Smooth muscle cell (in vitro differentiated cells): ENCODE results near the gene ATP6V0E1. TPM values are rescaled to one million over a fixed set of nuclear protein-coding genes. Genes with fewer than 3 reads are reported as not detected.

Source experiments
- DNase-seq: peaks from one replicate; lab custom pipeline; 2025; ENCODE audit not compliant: unreplicated experiment; lab: John Stamatoyannopoulos, UW
- H2AFZ ChIP-seq: fragments of 200-600 bp; sonication (generic); 2 replicates; pipeline ENCODE4 v1.6.0; 2016; ENCODE audit warnings: antibody characterized with exemption, low read depth, mild to moderate bottlenecking
- H3F3A ChIP-seq: fragments of 200-600 bp; sonication (generic); 2 replicates; pipeline ENCODE4 v1.6.0; 2017; ENCODE audit warnings: antibody characterized with exemption, low read depth
- H3K27ac ChIP-seq: fragments of 200-600 bp; sonication (generic); 2 replicates; pipeline ENCODE4 v1.5.1; 2016; ENCODE audit warnings: low read depth, mild to moderate bottlenecking
- H3K27me3 ChIP-seq: fragments of 200-600 bp; sonication (generic); 2 replicates; pipeline ENCODE4 v1.6.1; 2016; ENCODE audit warnings: low read depth, mild to moderate bottlenecking
- H3K36me3 ChIP-seq: fragments of 200-600 bp; sonication (generic); 2 replicates; pipeline ENCODE4 v1.5.1; 2016; ENCODE audit warnings: low read depth
- H3K4me1 ChIP-seq: fragments of 200-600 bp; sonication (generic); 2 replicates; pipeline ENCODE4 v1.5.1; 2016; ENCODE audit warnings: low read depth
- H3K4me2 ChIP-seq: fragments of 200-600 bp; sonication (generic); 2 replicates; pipeline ENCODE4 v1.6.0; 2016; ENCODE audit warnings: mild to moderate bottlenecking
- H3K4me3 ChIP-seq: fragments of 200-600 bp; sonication (generic); 2 replicates; pipeline ENCODE4 v1.5.1; 2016; ENCODE audit warnings: mild to moderate bottlenecking
- H3K79me2 ChIP-seq: fragments of 200-600 bp; sonication (generic); 2 replicates; pipeline ENCODE4 v1.6.0; 2016; ENCODE audit warnings: low read depth, mild to moderate bottlenecking
- H3K9ac ChIP-seq: fragments of 200-600 bp; sonication (generic); 2 replicates; pipeline ENCODE4 v1.6.0; 2016; ENCODE audit warnings: low read depth
- H3K9me3 ChIP-seq: fragments of 200-600 bp; sonication (generic); replicated peaks from 2 replicates; pipeline ENCODE4 v1.5.1; 2016; ENCODE audit warnings: low read depth
- H4K20me1 ChIP-seq: fragments of 200-600 bp; sonication (generic); 2 replicates; pipeline ENCODE4 v1.6.0; 2016; ENCODE audit warnings: low read depth
- CTCF ChIP-seq: fragments of 200-600 bp; sonication (generic); IDR thresholded peaks from 2 replicates; pipeline ENCODE4 v1.5.1; 2017; ENCODE audit warnings: borderline replicate concordance, mild to moderate bottlenecking, antibody characterized with exemption; ENCODE audit not compliant: insufficient read depth, poor library complexity, severe bottlenecking
- WGBS: methylation state at CpG from one replicate; pipeline ENCODE4 v1.1.7; 2016; ENCODE audit warnings: low lambda C conversion rate; 5-methylcytosine and 5-hydroxymethylcytosine counted together
- polyA plus RNA-seq: library from polyadenylated mRNA; unstranded; fragments of >200 nt; fragmentation: Nextera tagmentation; extraction: Ambion mirVana; gene quantifications from 2 replicates; pipeline ENCODE4 v1.2.1, GENCODE V29; 2016
- total RNA-seq: library from RNA; depleted of rRNA; stranded (reverse); fragments of >200 nt; gene quantifications from 2 replicates; pipeline ENCODE4 v1.2.3, GENCODE V29; 2014

Gene ATP6V0E1
- total and polyA plus RNA-seq, 2 experiments from 2014 or later = 247 to 431 TPM

GRCh38 chr5:173004013-173004412 lies 20.4 kb downstream of the ATP6V0E1 start:
- WGBS = 81% methylated on average over 2 of the region's 2 CpGs
- peaks cover 89% of the 10 kb centered on the region for H4K20me1 ChIP-seq

GRCh38 chr5:173004447-173004846 lies 20.9 kb downstream of the ATP6V0E1 start:
- 94% methylated on average over 5 of the region's 5 CpGs for WGBS
- H3K27ac ChIP-seq = no peak overlapping the region

More at GRCh38 chr5:173004013-173004412, 20.4 kb downstream of the ATP6V0E1 start:
- Histone ChIP-seq H3K4me2 (no peak overlapping the region), H3K9me3 (no peaks in the 10 kb centered on the region), H3K27me3 (no peaks in the 10 kb centered on the region), H2AFZ (no peak overlapping the region), H3K79me2 (peaks cover 76% of the 10 kb centered on the region), H3F3A (peaks cover 5% of the 10 kb centered on the region), H3K9ac (no peak overlapping the region), H3K4me1 (no peaks in the 10 kb centered on the region), H3K36me3 (no peaks in the 10 kb centered on the region), H3K27ac (no peak overlapping the region), H3K4me3 (no peak overlapping the region)
- DNase-seq = no peak
- no peak for TF ChIP-seq CTCF

GRCh38 chr5:173010021-173010420 lies 26.4 kb downstream of the ATP6V0E1 start:
- H2AFZ ChIP-seq = no peak overlapping the region
- H4K20me1 ChIP-seq = peaks cover 65% of the 10 kb centered on the region
- no peak overlapping the region for H3K9ac ChIP-seq
- no peak overlapping the region for H3K4me2 ChIP-seq
- no peak for TF ChIP-seq CTCF
- peaks cover 9% of the 10 kb centered on the region for H3F3A ChIP-seq
- peak overlapping the region; percentile 2 for H3K27ac ChIP-seq
- no peaks in the 10 kb centered on the region for H3K36me3 ChIP-seq
- WGBS = 61% methylated on average over 6 of the region's 6 CpGs
- no peaks in the 10 kb centered on the region for H3K4me1 ChIP-seq
- H3K79me2 ChIP-seq = peaks cover 71% of the 10 kb centered on the region
- DNase-seq = no peak
- no peak overlapping the region for H3K4me3 ChIP-seq
- H3K9me3 ChIP-seq = no peaks in the 10 kb centered on the region
- H3K27me3 ChIP-seq = no peaks in the 10 kb centered on the region

More at GRCh38 chr5:173004447-173004846, 20.9 kb downstream of the ATP6V0E1 start:
- Histone ChIP-seq H3K4me3 (no peak overlapping the region), H2AFZ (no peak overlapping the region), H3K9me3 (no peaks in the 10 kb centered on the region), H3K4me1 (no peaks in the 10 kb centered on the region), H3F3A (peaks cover 5% of the 10 kb centered on the region), H3K9ac (no peak overlapping the region), H3K4me2 (no peak overlapping the region), H3K79me2 (peaks cover 77% of the 10 kb centered on the region), H4K20me1 (peaks cover 89% of the 10 kb centered on the region), H3K36me3 (no peaks in the 10 kb centered on the region), H3K27me3 (no peaks in the 10 kb centered on the region)
- DNase-seq = no peak
- TF ChIP-seq CTCF = no peak
